Activated CD4-positive, alpha-beta T cell treated with anti-CD3 and anti-CD28 coated beads, Interleukin-2, Interleukin-4, amounts not matched to agents 100 ng/mL and 50 ng/mL, durations not matched to agents 16 hours and 8 hours (primary cell): ENCODE data around the gene NPFFR2.
"Not testable (repeated sequence)": the region's sequence is repeated elsewhere in the genome, so short reads cannot be mapped to it uniquely, and the experiment has no call there.

Experiments
- DNase-seq: peaks from one replicate; pipeline ENCODE4 v3.0.0-alpha.2; 2020; ENCODE audit warnings: low spot score

NPFFR2 gene

GRCh38 chr4:72111863-72112262 is 80.1 kb downstream of the NPFFR2 start:
- no peak for DNase-seq

- peak; percentile 84 for DNase-seq
Measured at GRCh38 chr4:72112514-72113156, 80.8 kb downstream of the NPFFR2 start.

- no peak for DNase-seq
Measured at GRCh38 chr4:72118017-72118416, 86.2 kb downstream of the NPFFR2 start.

- DNase-seq, result no peak
Measured at GRCh38 chr4:72119946-72120345, 88.1 kb downstream of the NPFFR2 start.

- no peak for DNase-seq
Measured at GRCh38 chr4:72128741-72129140, 96.9 kb downstream of the NPFFR2 start.

GRCh38 chr4:72136429-72136828 is 104.6 kb downstream of the NPFFR2 start:
- DNase-seq, result no peak

- DNase-seq, result not testable (repeated sequence)
Measured at GRCh38 chr4:72139997-72140396, 108.2 kb downstream of the NPFFR2 start.

GRCh38 chr4:72144241-72144640 is 112.4 kb downstream of the NPFFR2 start:
- no peak for DNase-seq

- no peak for DNase-seq
Measured at GRCh38 chr4:72152731-72153130, 120.9 kb downstream of the NPFFR2 start.

GRCh38 chr4:72153634-72154033 is 121.8 kb downstream of the NPFFR2 start:
- DNase-seq, result not testable (repeated sequence)

GRCh38 chr4:72169285-72169684 is 137.5 kb downstream of the NPFFR2 start:
- not testable (repeated sequence) for DNase-seq

GRCh38 chr4:72169861-72170260 is 138.1 kb downstream of the NPFFR2 start:
- DNase-seq, result no peak

- no peak for DNase-seq
Measured at GRCh38 chr4:72171761-72172160, 140.0 kb downstream of the NPFFR2 start.

GRCh38 chr4:72179342-72179741 is 147.5 kb downstream of the NPFFR2 start:
- no peak for DNase-seq

GRCh38 chr4:72186714-72187113 is 154.9 kb downstream of the NPFFR2 start:
- peak; percentile 6 for DNase-seq

- no peak for DNase-seq
Measured at GRCh38 chr4:72194046-72194445, 162.2 kb downstream of the NPFFR2 start.

- no peak for DNase-seq
Measured at GRCh38 chr4:72194453-72194852, 162.7 kb downstream of the NPFFR2 start.
